RWPE2 (cell line): Measurements from ENCODE around the gene UTS2R.

Experiments
- ATAC-seq: fragments of 200-7000 bp; cut with Tn5 transposase; 3 replicates; pipeline ENCODE4 v1.9.1; 2021; ENCODE audit warnings: low read depth
- DNase-seq: peaks from one replicate; pipeline ENCODE4 v3.0.0-alpha.2; 2020; ENCODE audit warnings: low spot score
- H3K27ac ChIP-seq: fragments of 450-650 bp; 2 replicates; pipeline ENCODE4 v1.5.1; 2017; ENCODE audit warnings: mild to moderate bottlenecking; ENCODE audit not compliant: poor library complexity, severe bottlenecking
- H3K27me3 ChIP-seq: fragments of 250-450 bp; sonication (Bioruptor Pico); 2 replicates; pipeline ENCODE4 v1.5.1; 2021; ENCODE audit warnings: mild to moderate bottlenecking, moderate library complexity; ENCODE audit not compliant: insufficient read depth, poor library complexity, severe bottlenecking
- H3K36me3 ChIP-seq: fragments of 250-450 bp; sonication (Bioruptor Pico); 2 replicates; pipeline ENCODE4 v1.5.1; 2020; ENCODE audit warnings: low read depth, mild to moderate bottlenecking, moderate library complexity
- H3K4me1 ChIP-seq: fragments of 250-450 bp; sonication (Bioruptor Pico); 2 replicates; pipeline ENCODE4 v1.5.1; 2021; ENCODE audit warnings: mild to moderate bottlenecking, moderate library complexity; ENCODE audit not compliant: insufficient read depth, poor library complexity, severe bottlenecking
- H3K4me3 ChIP-seq: fragments of 250-450 bp; sonication (Bioruptor Pico); 2 replicates; pipeline ENCODE4 v1.5.1; 2021; ENCODE audit warnings: mild to moderate bottlenecking, moderate library complexity; ENCODE audit not compliant: severe bottlenecking
- H3K9me3 ChIP-seq: fragments of 250-450 bp; sonication (Bioruptor Pico); 2 replicates; pipeline ENCODE4 v1.5.1; 2021; ENCODE audit warnings: mild to moderate bottlenecking, moderate library complexity; ENCODE audit not compliant: severe bottlenecking
- CTCF ChIP-seq: fragments of 450-650 bp; IDR thresholded peaks from one replicate; pipeline ENCODE4 v1.5.1; 2017; ENCODE audit warnings: mild to moderate bottlenecking, moderate library complexity; ENCODE audit not compliant: poor library complexity, severe bottlenecking

UTS2R gene

GRCh38 chr17:82392209-82392920, 20.8 kb downstream of the UTS2R start:
- no peak for TF ChIP-seq CTCF
- DNase-seq (peak; percentile 66), ATAC-seq (no peak)
- no peaks in the 10 kb centered on the region for H3K9me3 ChIP-seq
- no peaks in the 10 kb centered on the region for H3K4me1 ChIP-seq
- H3K27me3 ChIP-seq: no peaks in the 10 kb centered on the region
- H3K4me3 ChIP-seq: no peak overlapping the region
- H3K27ac ChIP-seq: no peak overlapping the region
- H3K36me3 ChIP-seq: no peaks in the 10 kb centered on the region

- Histone ChIP-seq H3K27me3 (no peaks in the 10 kb centered on the region), H3K4me1 (no peaks in the 10 kb centered on the region), H3K36me3 (no peaks in the 10 kb centered on the region), H3K27ac (no peak overlapping the region), H3K9me3 (no peaks in the 10 kb centered on the region), H3K4me3 (no peak overlapping the region)
- no peak for ATAC-seq
- no peak for TF ChIP-seq CTCF
- peak; percentile 52 for DNase-seq
Observed at GRCh38 chr17:82392941-82393340, 21.4 kb downstream of the UTS2R start.

- Histone ChIP-seq H3K27me3 (no peaks in the 10 kb centered on the region), H3K9me3 (no peaks in the 10 kb centered on the region), H3K36me3 (no peaks in the 10 kb centered on the region), H3K27ac (no peak overlapping the region), H3K4me1 (no peaks in the 10 kb centered on the region), H3K4me3 (no peak overlapping the region)
- ATAC-seq (no peak), DNase-seq (no peak)
- TF ChIP-seq CTCF: no peak
Observed at GRCh38 chr17:82394278-82394677, 22.7 kb downstream of the UTS2R start.

GRCh38 chr17:82396601-82397435, 25.3 kb downstream of the UTS2R start:
- DNase-seq (no peak), ATAC-seq (peak; percentile 19; the same call in 1 of the 3 replicates)
- Histone ChIP-seq H3K36me3 (peaks cover 5% of the 10 kb centered on the region; the same call in 1 of the 2 replicates), H3K4me3 (no peak overlapping the region), H3K27me3 (no peaks in the 10 kb centered on the region), H3K4me1 (no peaks in the 10 kb centered on the region), H3K27ac (no peak overlapping the region), H3K9me3 (no peaks in the 10 kb centered on the region)
- TF ChIP-seq CTCF: no peak
